Heart left ventricle (tissue), 13 donors: ENCODE results near the gene SWT1.

ENCODE experiments used
- POLR2A ChIP-seq, 2 donors: fragments of 450-650 bp; IDR thresholded peaks; one replicate each; pipeline ENCODE4 v1.6.1; 2017; ENCODE audit warnings: antibody characterized with exemption in 2 of 2, mild to moderate bottlenecking in 2 of 2, moderate library complexity in 2 of 2
- TF ChIP-seq, protein P1 (sequence below), 12 donors: fragments of 200-600 bp; sonication (generic) in 4 of 12; IDR thresholded peaks; one replicate each; pipeline versions ENCODE4 v1.5.0 to v1.8.0; 2018 to 2022; ENCODE audit warnings: antibody characterized with exemption in 12 of 12, mild to moderate bottlenecking in 5 of 12
- donor health status: ischemic (EF 13 %, LVEDD 7.1; RV severe dilation, severe dysfunction).
- donor health status: DM: no; HTN: yes; CAD: no.
- donor health status: DM: no; HTN: no; CAD: no.
- donor health status: ischemic (EF 25% LVEDD 6.9; RV normal size, moderate dysfunction).
- donor health status: ischemic (EF 25% LVEDD 5.7; RV mildly dilated, moderate dysfunction).
- donor health status: ischemic (EF 35%, LVEDD 5.7; RV mildly dilated, moderate dysfunction).
- donor health status: nonischemic (EF 11% LVEDD 7.7; RV severe dilation, severe dysfunction).
- donor health status: DM: yes; HTN: yes; CAD: no.
- donor health status: PGD.
- donor health status: ischemic (EF 29% LVEDD 5.4; RV normal size, mild dysfunction).
- donor health status: nonischemic (EF 23%, LVEDD 6.1; RV moderate dilation, normal function).

DNA sequence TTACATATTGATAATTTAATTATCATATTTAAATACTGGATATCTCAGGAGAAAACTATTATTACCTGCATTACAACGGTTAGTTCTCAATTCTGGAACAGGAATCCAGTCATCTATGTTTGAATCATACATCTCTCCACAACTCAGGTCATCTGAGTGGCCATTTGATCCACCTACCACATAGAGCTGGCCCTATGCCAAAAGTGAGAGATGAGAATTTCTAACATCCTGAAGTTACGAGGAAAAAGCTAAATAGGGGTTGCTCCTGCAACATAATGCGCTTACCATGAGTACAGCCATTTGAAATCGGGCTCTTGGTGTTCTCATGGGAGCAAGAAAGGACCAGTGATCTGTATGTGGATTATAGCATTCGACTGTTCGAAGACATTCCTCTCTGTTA lies 143.2 kb downstream of the SWT1 start:
- no peak for TF ChIP-seq POLR2A (IDR thresholded peaks at IDR 0.05)
- TF ChIP-seq, protein P1, sequence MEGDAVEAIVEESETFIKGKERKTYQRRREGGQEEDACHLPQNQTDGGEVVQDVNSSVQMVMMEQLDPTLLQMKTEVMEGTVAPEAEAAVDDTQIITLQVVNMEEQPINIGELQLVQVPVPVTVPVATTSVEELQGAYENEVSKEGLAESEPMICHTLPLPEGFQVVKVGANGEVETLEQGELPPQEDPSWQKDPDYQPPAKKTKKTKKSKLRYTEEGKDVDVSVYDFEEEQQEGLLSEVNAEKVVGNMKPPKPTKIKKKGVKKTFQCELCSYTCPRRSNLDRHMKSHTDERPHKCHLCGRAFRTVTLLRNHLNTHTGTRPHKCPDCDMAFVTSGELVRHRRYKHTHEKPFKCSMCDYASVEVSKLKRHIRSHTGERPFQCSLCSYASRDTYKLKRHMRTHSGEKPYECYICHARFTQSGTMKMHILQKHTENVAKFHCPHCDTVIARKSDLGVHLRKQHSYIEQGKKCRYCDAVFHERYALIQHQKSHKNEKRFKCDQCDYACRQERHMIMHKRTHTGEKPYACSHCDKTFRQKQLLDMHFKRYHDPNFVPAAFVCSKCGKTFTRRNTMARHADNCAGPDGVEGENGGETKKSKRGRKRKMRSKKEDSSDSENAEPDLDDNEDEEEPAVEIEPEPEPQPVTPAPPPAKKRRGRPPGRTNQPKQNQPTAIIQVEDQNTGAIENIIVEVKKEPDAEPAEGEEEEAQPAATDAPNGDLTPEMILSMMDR (IDR thresholded peaks at IDR 0.05): no peak
